ENCODE data around the gene CD244.

Gene CD244

GRCh38 chr1:160839746-160840145, 22.9 kb downstream of the CD244 start:
- DNase-seq, result no peak

GRCh38 chr1:160838888-160839287, 23.8 kb downstream of the CD244 start:
- DNase-seq, result no peak

GRCh38 chr1:160837558-160838205, 25.0 kb downstream of the CD244 start:
- no peak for DNase-seq

GRCh38 chr1:160836981-160837557, 25.6 kb downstream of the CD244 start:
- DNase-seq, result no peak

GRCh38 chr1:160836561-160836960, 26.1 kb downstream of the CD244 start:
- DNase-seq, result no peak

GRCh38 chr1:160835751-160836150, 26.9 kb downstream of the CD244 start:
- no peak for DNase-seq

GRCh38 chr1:160834945-160835565, 27.6 kb downstream of the CD244 start:
- no peak for DNase-seq

- no peak for DNase-seq
These were observed 32.1 kb downstream of the CD244 start for GRCh38 chr1:160830321-160831153.

- DNase-seq, result no peak
These were observed 32.9 kb downstream of the CD244 start for GRCh38 chr1:160829766-160830165.

- DNase-seq, result no peak
These were observed 35.3 kb downstream of the CD244 start for GRCh38 chr1:160827418-160827817.

GRCh38 chr1:160826546-160826945, 36.1 kb downstream of the CD244 start:
- no peak for DNase-seq

- no peak for DNase-seq
These were observed 39.4 kb downstream of the CD244 start for GRCh38 chr1:160823296-160823695.

- DNase-seq, result no peak
These were observed 41.1 kb downstream of the CD244 start for GRCh38 chr1:160821627-160822026.

- DNase-seq, result no peak
These were observed 43.5 kb downstream of the CD244 start for GRCh38 chr1:160819186-160819585.

- DNase-seq, result no peak
These were observed 44.3 kb downstream of the CD244 start for GRCh38 chr1:160818207-160818937.

GRCh38 chr1:160814856-160815255, 47.8 kb downstream of the CD244 start:
- no peak for DNase-seq

- no peak for DNase-seq
These were observed 48.4 kb downstream of the CD244 start for GRCh38 chr1:160814316-160814715.

- no peak for DNase-seq
These were observed 49.5 kb downstream of the CD244 start for GRCh38 chr1:160813215-160813614.

GRCh38 chr1:160811147-160811546, 51.5 kb downstream of the CD244 start:
- DNase-seq, result no peak

GRCh38 chr1:160810486-160810885, 52.2 kb downstream of the CD244 start:
- DNase-seq, result no peak

- no peak for DNase-seq
These were observed 54.4 kb downstream of the CD244 start for GRCh38 chr1:160808289-160808688.

- DNase-seq, result no peak
These were observed 54.9 kb downstream of the CD244 start for GRCh38 chr1:160807738-160808137.

- DNase-seq, result no peak
These were observed 55.4 kb downstream of the CD244 start for GRCh38 chr1:160807247-160807646.
